Ovary (tissue), 3 donors: ENCODE data around the gene DLX3.

ENCODE experiments used
- CTCF ChIP-seq, 3 donors: fragments of 450-650 bp in 2 of 3; fragments of 200-600 bp in 1 of 3; IDR thresholded peaks; one replicate each; pipeline versions ENCODE4 v1.5.1 to v1.8.0; 2016 to 2022; ENCODE audit warnings: antibody characterized with exemption in 3 of 3, mild to moderate bottlenecking in 1 of 3
- EP300 ChIP-seq: sonication (generic); formaldehyde crosslinking; IDR thresholded peaks from one replicate; pipeline ENCODE4 v1.6.1; 2017; ENCODE audit warnings: antibody characterized with exemption
- POLR2A ChIP-seq: fragments of 450-650 bp; IDR thresholded peaks from one replicate; pipeline ENCODE4 v1.6.1; 2017; ENCODE audit warnings: antibody characterized with exemption, mild to moderate bottlenecking, moderate library complexity
- donor health status: DM: no; HTN: no; CAD: no.

- TF ChIP-seq CTCF (IDR thresholded peaks at IDR 0.05) (no peak), POLR2A (no peak), EP300 (no peak)
These were observed 26.8 kb upstream of the DLX3 start for GRCh38 chr17:50021681-50022370.
